IMR-90 (cell line): ENCODE measurements around the gene MYH6. TPM values are rescaled to one million over a fixed set of nuclear protein-coding genes. Genes with fewer than 3 reads are reported as not detected.

ENCODE experiments used
- ATAC-seq: fragments of 200-7000 bp; cut with Tn5 transposase; 2 replicates; pipeline ENCODE4 v1.9.1; 2020; ENCODE audit warnings: low read depth, mild to moderate bottlenecking, moderate library complexity
- BruUV-seq: library from RNA; stranded (reverse); fragments of 400-500 nt; replicated peaks from 2 replicates; lab custom pipeline; 2021; lab: Mats Ljungman, UMichigan
- CTCF ChIA-PET: fragments of 300-600 bp; formaldehyde crosslinking; extraction: SDS; loops from one replicate; lab custom pipeline; 2021; ENCODE audit warnings: antibody characterized with exemption; lab: Yijun Ruan, JAX
- POLR2A ChIA-PET: fragments of 300-600 bp; sonication (Branson Sonifier 250); formaldehyde crosslinking; loops from one replicate; lab custom pipeline; 2022; ENCODE audit warnings: antibody characterized with exemption; ENCODE audit not compliant: unreplicated experiment; lab: Charles Lee
- DNase-seq: peaks from one replicate; pipeline ENCODE4 v3.0.0; 2013
- H2AFZ ChIP-seq: replicated peaks from 2 replicates; pipeline ENCODE3; 2013; ENCODE audit warnings: low read length, mild to moderate bottlenecking; ENCODE audit not compliant: poor library complexity
- H2AK5ac ChIP-seq: 2 replicates; pipeline ENCODE4 v1.6.1; 2013; ENCODE audit warnings: low read depth, low read length, inconsistent platforms
- H2AK9ac ChIP-seq: replicated peaks from 2 replicates; pipeline ENCODE3; 2013; ENCODE audit warnings: mild to moderate bottlenecking, low read depth, low read length, moderate library complexity; ENCODE audit not compliant: poor library complexity
- H2BK120ac ChIP-seq: 2 replicates; pipeline ENCODE4 v1.6.1; 2013; ENCODE audit warnings: low read depth, low read length, inconsistent platforms
- H2BK15ac ChIP-seq: 3 replicates; pipeline ENCODE4 v1.6.1; 2013; ENCODE audit warnings: low read depth, low read length, inconsistent platforms
- H2BK20ac ChIP-seq: 2 replicates; pipeline ENCODE4 v1.6.1; 2013; ENCODE audit warnings: low read depth, mild to moderate bottlenecking, inconsistent platforms, low read length, moderate library complexity
- H2BK5ac ChIP-seq: 2 replicates; pipeline ENCODE4 v1.6.1; 2013; ENCODE audit warnings: mild to moderate bottlenecking, low read depth, low read length, inconsistent platforms; ENCODE audit not compliant: poor library complexity, severe bottlenecking
- H3K14ac ChIP-seq: replicated peaks from 2 replicates; pipeline ENCODE4 v1.6.1; 2013; ENCODE audit warnings: low read depth, low read length, inconsistent platforms
- H3K18ac ChIP-seq: 2 replicates; pipeline ENCODE4 v1.6.1; 2013; ENCODE audit warnings: low read depth, low read length, control low read depth
- H3K23ac ChIP-seq: 2 replicates; pipeline ENCODE4 v1.6.1; 2013; ENCODE audit warnings: low read depth, low read length, inconsistent platforms
- H3K27ac ChIP-seq: 2 replicates; pipeline ENCODE4 v1.5.1; 2013; ENCODE audit warnings: mild to moderate bottlenecking, control low read depth, low read length; ENCODE audit not compliant: insufficient read depth
- H3K27me3 ChIP-seq: 2 replicates; pipeline ENCODE4 v1.6.1; 2013; ENCODE audit warnings: low read length; ENCODE audit not compliant: control insufficient read depth, insufficient read depth
- H3K36me3 ChIP-seq: 2 replicates; pipeline ENCODE4 v1.6.1; 2013; ENCODE audit warnings: low read length, mixed read lengths; ENCODE audit not compliant: control insufficient read depth, insufficient read depth
- H3K4ac ChIP-seq: 2 replicates; pipeline ENCODE4 v1.6.1; 2013; ENCODE audit warnings: low read depth, low read length, inconsistent platforms
- H3K4me1 ChIP-seq: 2 replicates; pipeline ENCODE4 v1.6.1; 2013; ENCODE audit warnings: low read length, mixed read lengths; ENCODE audit not compliant: control insufficient read depth, insufficient read depth
- H3K4me2 ChIP-seq: 2 replicates; pipeline ENCODE4 v1.6.1; 2013; ENCODE audit warnings: low read depth, mild to moderate bottlenecking, control low read depth, low read length, moderate library complexity
- H3K4me3 ChIP-seq: 2 replicates; pipeline ENCODE4 v1.5.1; 2013; ENCODE audit warnings: low read depth, mild to moderate bottlenecking, control low read depth, low read length, moderate library complexity; ENCODE audit not compliant: insufficient read depth
- H3K56ac ChIP-seq: 2 replicates; pipeline ENCODE4 v1.6.1; 2013; ENCODE audit warnings: low read length, inconsistent platforms; ENCODE audit not compliant: insufficient read depth; ENCODE audit errors: extremely low read depth
- H3K79me1 ChIP-seq, 2 experiments: 2 replicates each; pipeline ENCODE4 v1.6.1; 2013; ENCODE audit warnings: low read length in 2 of 2, inconsistent platforms in 1 of 2, low read depth in 1 of 2
- H3K9ac ChIP-seq: 2 replicates; pipeline ENCODE4 v1.6.1; 2013; ENCODE audit warnings: low read depth, low read length, control low read depth
- H3K9me1 ChIP-seq: 2 replicates; pipeline ENCODE4 v1.6.1; 2013; ENCODE audit warnings: low read length, inconsistent platforms; ENCODE audit not compliant: insufficient read depth
- H3K9me3 ChIP-seq: 2 replicates; pipeline ENCODE4 v1.6.1; 2013; ENCODE audit warnings: low read length; ENCODE audit not compliant: control insufficient read depth, insufficient read depth
- H4K20me1 ChIP-seq: 2 replicates; pipeline ENCODE4 v1.6.1; 2013; ENCODE audit warnings: low read length, inconsistent platforms; ENCODE audit not compliant: insufficient read depth
- H4K5ac ChIP-seq: 2 replicates; pipeline ENCODE4 v1.6.1; 2013; ENCODE audit warnings: mild to moderate bottlenecking, low read depth, low read length, control low read depth
- H4K8ac ChIP-seq, 2 experiments: 2 replicates each; pipeline ENCODE4 v1.6.1; 2013; ENCODE audit warnings: low read depth in 2 of 2, low read length in 2 of 2, control low read depth in 1 of 2, inconsistent platforms in 1 of 2
- H4K91ac ChIP-seq: 2 replicates; pipeline ENCODE4 v1.6.1; 2013; ENCODE audit warnings: low read depth, low read length, inconsistent platforms; ENCODE audit not compliant: insufficient read depth
- BHLHE40 ChIP-seq: fragments of 150-350 bp; IDR thresholded peaks from 2 replicates; pipeline ENCODE4 v1.6.1; 2016; ENCODE audit warnings: mild to moderate bottlenecking, low read depth, low read length
- CEBPB ChIP-seq: IDR thresholded peaks from 2 replicates; pipeline ENCODE4 v1.6.1; 2012; ENCODE audit warnings: low read depth, low read length, improper control_type of control experiment
- CHD1 ChIP-seq: IDR thresholded peaks from 2 replicates; pipeline ENCODE4 v1.6.1; 2012; ENCODE audit warnings: low read depth, low read length, improper control_type of control experiment
- CTCF ChIP-seq: conservative IDR thresholded peaks from 2 replicates; pipeline ENCODE4 v1.5.1; 2012; ENCODE audit warnings: mild to moderate bottlenecking, low read depth, low read length, improper control_type of control experiment
- ELK1 ChIP-seq: fragments of 150-350 bp; IDR thresholded peaks from 2 replicates; pipeline ENCODE4 v1.6.1; 2016; ENCODE audit warnings: low read depth, mild to moderate bottlenecking, low read length, moderate library complexity, borderline replicate concordance
- FOS ChIP-seq: fragments of 150-350 bp; IDR thresholded peaks from 2 replicates; pipeline ENCODE4 v1.6.1; 2016; ENCODE audit warnings: low read depth, low read length
- MAFK ChIP-seq: IDR thresholded peaks from 2 replicates; pipeline ENCODE4 v1.6.1; 2012; ENCODE audit warnings: low read depth, low read length, improper control_type of control experiment
- MAZ ChIP-seq: IDR thresholded peaks from 2 replicates; pipeline ENCODE4 v1.6.1; 2012; ENCODE audit warnings: low read depth, mild to moderate bottlenecking, low read length, improper control_type of control experiment, moderate library complexity, borderline replicate concordance
- MXI1 ChIP-seq: IDR thresholded peaks from 2 replicates; pipeline ENCODE4 v1.6.1; 2012; ENCODE audit warnings: low read depth, mild to moderate bottlenecking, low read length, moderate library complexity, borderline replicate concordance
- NFE2L2 ChIP-seq: fragments of 150-350 bp; IDR thresholded peaks from 2 replicates; pipeline ENCODE4 v1.6.1; 2016; ENCODE audit warnings: low read depth, mild to moderate bottlenecking, low read length
- POLR2A ChIP-seq: IDR thresholded peaks from 2 replicates; pipeline ENCODE4 v1.6.1; 2012; ENCODE audit warnings: mild to moderate bottlenecking, low read depth, low read length
- RAD21 ChIP-seq: IDR thresholded peaks from 2 replicates; pipeline ENCODE4 v1.6.1; 2012; ENCODE audit warnings: low read length, improper control_type of control experiment
- RCOR1 ChIP-seq: IDR thresholded peaks from 2 replicates; pipeline ENCODE4 v1.6.1; 2012; ENCODE audit warnings: mild to moderate bottlenecking, low read length, improper control_type of control experiment; ENCODE audit not compliant: insufficient replicate concordance
- RFX5 ChIP-seq: IDR thresholded peaks from 2 replicates; pipeline ENCODE4 v1.8.0; 2012; ENCODE audit warnings: low read depth, mild to moderate bottlenecking, low read length, moderate library complexity
- SMC3 ChIP-seq: fragments of 150-350 bp; IDR thresholded peaks from 2 replicates; pipeline ENCODE4 v1.6.1; 2016; ENCODE audit warnings: low read depth, mild to moderate bottlenecking, antibody characterized with exemption, low read length, moderate library complexity
- USF2 ChIP-seq: fragments of 150-350 bp; IDR thresholded peaks from 2 replicates; pipeline ENCODE4 v1.6.1; 2017; ENCODE audit warnings: mild to moderate bottlenecking, antibody characterized with exemption, low read length, low read depth
- WGBS, 2 experiments: methylation state at CpG; one replicate each; pipeline versions ENCODE4 v1.1.5 to v1.1.7; 2013; ENCODE audit warnings: missing lambda C conversion rate in 2 of 2; ENCODE audit not compliant: insufficient read length in 1 of 2; ENCODE audit errors: extremely low coverage in 2 of 2; 5-methylcytosine and 5-hydroxymethylcytosine counted together
- dilution Hi-C: fragments of 300-500 bp; cut with HindIII; formaldehyde crosslinking; loops from one replicate; pipeline ENCODE4 v1.14.3; 2018; ENCODE audit warnings: low sequenced_read_pairs; ENCODE audit not compliant: unreplicated experiment
- in situ Hi-C: fragments of 300-500 bp; cut with MboI; formaldehyde crosslinking; loops from 3 replicates; pipeline ENCODE4 v1.14.3; 2019; ENCODE audit warnings: low sequenced_read_pairs, inconsistent platforms, mixed read lengths
- intact Hi-C: fragments of 100-400 bp; cut with micrococcal nuclease; formaldehyde crosslinking; loops from 2 replicates; pipeline ENCODE4 v1.10.0; 2022
- polyA plus RNA-seq, 3 experiments: library from polyadenylated mRNA; depleted of rRNA; stranded (reverse); fragments of >200 nt; gene quantifications; 2 replicates each; pipeline ENCODE4 v1.2.3, GENCODE V29; 2012; ENCODE audit warnings: low replicate concordance in 1 of 3
- total RNA-seq: library from RNA; depleted of rRNA; stranded (reverse); fragments of >200 nt; gene quantifications from 2 replicates; pipeline ENCODE4 v1.2.3, GENCODE V29; 2012

MYH6 gene
- total and polyA plus RNA-seq, 2 of the 4 experiments (the other 2 are of a cell fraction) = not detected

GRCh38 chr14:23401291-23401690 lies 6.8 kb downstream of the MYH6 start:
- Histone ChIP-seq H3K9me3 (no peaks in the 10 kb centered on the region), H4K5ac (no peak overlapping the region), H3K18ac (no peak overlapping the region), H3K4me1 (no peaks in the 10 kb centered on the region), H2AK9ac (no peak overlapping the region), H2AFZ (no peak overlapping the region), H2BK15ac (no peak overlapping the region), H3K23ac (no peak overlapping the region), H4K20me1 (no peaks in the 10 kb centered on the region), H2AK5ac (no peak overlapping the region), H2BK5ac (no peak overlapping the region), H3K4me2 (no peak overlapping the region), H4K8ac (no peak overlapping the region), H2BK120ac (no peak overlapping the region), H3K9ac (no peak overlapping the region), H3K9me1 (peaks cover 2% of the 10 kb centered on the region; the same call in 1 of the 2 replicates), H3K4ac (no peak overlapping the region), H3K36me3 (no peaks in the 10 kb centered on the region), H3K4me3 (no peak overlapping the region), H3K27ac (no peak overlapping the region), H3K14ac (no peak overlapping the region), H3K79me1 (no peaks in the 10 kb centered on the region), H2BK20ac (no peak overlapping the region), H3K27me3 (peaks cover 34% of the 10 kb centered on the region; the same call in 1 of the 2 replicates), H3K56ac (no peak overlapping the region), H4K91ac (no peak overlapping the region)
- dilution Hi-C loops (no loop called here), in situ Hi-C loops (no loop called here), intact Hi-C loops (no loop called here)
- no peak for TF ChIP-seq USF2
- no peak for TF ChIP-seq SMC3
- TF ChIP-seq MAFK = no peak
- no peak for TF ChIP-seq NFE2L2
- TF ChIP-seq FOS = no peak
- TF ChIP-seq BHLHE40 = no peak
- TF ChIP-seq MXI1 = no peak
- TF ChIP-seq RCOR1 = no peak
- no peak for TF ChIP-seq MAZ
- TF ChIP-seq RFX5 = no peak
- no peak for TF ChIP-seq RAD21
- no peak for TF ChIP-seq POLR2A
- TF ChIP-seq ELK1 = no peak
- no peak for TF ChIP-seq CTCF
- TF ChIP-seq CEBPB = no peak
- TF ChIP-seq CHD1 = no peak
- ChIA-PET POLR2A (no interaction called here), CTCF (no interaction called here)
- DNase-seq = no peak
- BruUV-seq = no TSS peak
- WGBS, 2 experiments = no CpG with 5 or more reads among the region's 4 CpGs
- no peak for ATAC-seq
